ENCODE measurements around the gene PGM2.

Gene PGM2

DNA sequence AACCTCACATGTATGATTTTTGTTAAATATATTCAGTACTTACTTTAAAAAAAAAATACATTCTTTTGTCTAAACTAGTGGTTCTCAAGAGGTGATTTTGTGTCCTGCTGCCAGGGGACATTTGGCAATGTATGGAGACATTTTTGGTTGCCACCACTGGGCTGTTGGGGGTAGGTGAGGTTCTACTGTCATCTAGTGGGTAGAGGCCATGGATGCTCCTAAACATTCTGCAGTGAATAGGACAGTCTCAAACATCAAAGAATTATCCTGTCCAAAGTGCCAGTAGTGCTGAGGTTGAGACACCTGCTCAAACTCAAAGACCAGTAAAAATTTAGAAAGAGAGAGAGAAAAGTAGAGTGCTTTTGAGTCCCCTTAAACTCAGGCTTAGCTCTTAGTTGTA lies 32.9 kb upstream of the PGM2 start:
- no peak for DNase-seq (ENCODE audit: insufficient read length, low spot score)
- no peak for FAIRE-seq
- TF ChIP-seq, protein P1, sequence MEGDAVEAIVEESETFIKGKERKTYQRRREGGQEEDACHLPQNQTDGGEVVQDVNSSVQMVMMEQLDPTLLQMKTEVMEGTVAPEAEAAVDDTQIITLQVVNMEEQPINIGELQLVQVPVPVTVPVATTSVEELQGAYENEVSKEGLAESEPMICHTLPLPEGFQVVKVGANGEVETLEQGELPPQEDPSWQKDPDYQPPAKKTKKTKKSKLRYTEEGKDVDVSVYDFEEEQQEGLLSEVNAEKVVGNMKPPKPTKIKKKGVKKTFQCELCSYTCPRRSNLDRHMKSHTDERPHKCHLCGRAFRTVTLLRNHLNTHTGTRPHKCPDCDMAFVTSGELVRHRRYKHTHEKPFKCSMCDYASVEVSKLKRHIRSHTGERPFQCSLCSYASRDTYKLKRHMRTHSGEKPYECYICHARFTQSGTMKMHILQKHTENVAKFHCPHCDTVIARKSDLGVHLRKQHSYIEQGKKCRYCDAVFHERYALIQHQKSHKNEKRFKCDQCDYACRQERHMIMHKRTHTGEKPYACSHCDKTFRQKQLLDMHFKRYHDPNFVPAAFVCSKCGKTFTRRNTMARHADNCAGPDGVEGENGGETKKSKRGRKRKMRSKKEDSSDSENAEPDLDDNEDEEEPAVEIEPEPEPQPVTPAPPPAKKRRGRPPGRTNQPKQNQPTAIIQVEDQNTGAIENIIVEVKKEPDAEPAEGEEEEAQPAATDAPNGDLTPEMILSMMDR (IDR thresholded peaks at IDR 0.05; ENCODE audit: insufficient read depth, missing control alignments): peak; percentile 48

DNA sequence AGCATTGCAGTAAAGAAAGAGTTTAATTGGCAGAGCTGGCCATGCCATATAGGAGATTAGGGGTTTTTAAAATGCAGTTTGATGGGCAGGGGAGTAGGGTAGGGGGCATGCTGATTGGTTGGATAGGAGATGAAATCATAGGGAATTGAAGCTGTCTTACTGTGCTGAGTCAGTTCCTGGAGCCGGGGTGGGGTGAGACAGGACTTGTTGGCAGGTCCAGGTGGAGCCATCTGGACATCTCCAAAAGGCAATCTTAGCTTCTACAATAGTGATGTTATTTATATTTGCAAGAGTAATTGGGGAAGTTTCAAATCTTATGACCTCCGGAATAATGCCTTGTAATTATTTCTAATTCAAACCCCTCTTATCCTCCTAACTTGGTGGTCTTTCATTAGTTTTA lies 32.4 kb upstream of the PGM2 start:
- TF ChIP-seq, protein P1 (IDR thresholded peaks at IDR 0.05; ENCODE audit: insufficient read depth, missing control alignments): no peak
- DNase-seq (ENCODE audit: insufficient read length, low spot score): no peak
- no peak for FAIRE-seq

DNA sequence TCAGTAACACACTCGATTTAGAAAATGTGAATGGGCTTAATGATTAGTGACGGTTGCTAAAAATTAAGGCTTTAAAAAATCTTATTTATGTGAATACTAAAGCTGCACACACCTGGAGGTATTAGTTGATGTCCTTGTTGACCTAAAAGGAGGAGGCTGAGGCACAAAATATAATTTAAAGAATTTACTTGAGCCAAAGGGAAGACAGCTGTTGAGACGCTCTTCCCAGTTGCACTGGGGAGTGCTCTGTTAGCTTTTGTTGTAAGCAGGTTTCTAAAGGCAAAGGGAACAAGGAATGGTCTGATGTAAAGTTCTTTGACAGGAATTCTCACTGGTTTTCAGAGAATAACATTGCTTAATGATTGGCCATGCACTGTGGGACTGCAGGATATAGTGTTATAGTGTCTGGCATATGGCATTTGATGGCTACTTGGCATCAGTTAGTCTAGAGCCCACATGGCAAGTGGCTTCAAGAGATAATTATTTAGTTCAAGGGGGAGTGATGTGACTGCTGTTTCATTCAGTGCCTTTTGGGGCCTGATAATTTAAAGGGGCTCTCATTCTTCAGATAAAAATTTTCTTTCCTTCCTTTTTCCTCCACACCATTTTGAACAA lies 30.8 kb upstream of the PGM2 start:
- TF ChIP-seq, protein P1 (IDR thresholded peaks at IDR 0.05; ENCODE audit: insufficient read depth, missing control alignments): no peak
- FAIRE-seq (no peak), DNase-seq (ENCODE audit: insufficient read length, low spot score) (no peak)

DNA sequence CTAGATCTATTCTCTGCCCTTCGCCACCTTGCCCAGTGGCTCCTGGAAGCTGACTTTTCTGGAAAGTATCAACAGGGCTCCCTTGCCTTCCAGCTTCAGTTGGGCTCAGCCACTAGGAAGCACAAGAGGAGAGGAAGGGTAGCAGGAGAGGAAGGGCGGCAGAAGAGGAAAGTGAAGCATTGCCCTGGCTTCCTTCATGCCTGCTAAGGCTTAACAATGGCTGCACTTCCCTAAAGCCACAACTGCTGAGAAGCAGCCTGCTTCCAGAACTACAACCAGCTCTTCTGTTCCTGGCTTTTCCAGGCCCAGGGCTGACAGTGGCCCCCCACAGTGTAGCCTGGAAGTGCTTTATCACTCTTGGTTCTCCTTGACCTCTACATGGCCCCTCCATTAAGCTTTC lies 29.1 kb upstream of the PGM2 start:
- DNase-seq (ENCODE audit: insufficient read length, low spot score) (no peak), FAIRE-seq (no peak)
- TF ChIP-seq, protein P1 (IDR thresholded peaks at IDR 0.05; ENCODE audit: insufficient read depth, missing control alignments): no peak

DNA sequence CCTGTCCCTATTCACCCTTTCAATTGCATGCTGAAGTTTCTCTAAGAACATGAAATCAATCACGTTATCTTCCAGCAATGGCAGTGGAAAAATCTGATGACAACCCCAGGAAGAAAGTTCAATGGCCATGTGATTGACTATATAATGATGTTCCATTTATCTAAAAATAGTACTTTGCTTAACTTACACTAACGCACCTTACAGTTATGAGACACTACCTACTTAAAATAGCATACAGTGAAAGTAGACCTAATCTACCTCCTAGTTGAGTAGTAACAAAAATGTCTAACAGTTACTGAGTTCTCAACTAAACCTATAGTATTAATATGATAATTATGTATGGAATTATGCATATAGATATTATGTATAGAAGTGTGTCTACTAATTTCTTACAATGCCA lies 28.6 kb upstream of the PGM2 start:
- FAIRE-seq: no peak
- DNase-seq (ENCODE audit: insufficient read length, low spot score): no peak
- TF ChIP-seq, protein P1 (IDR thresholded peaks at IDR 0.05; ENCODE audit: insufficient read depth, missing control alignments): no peak

DNA sequence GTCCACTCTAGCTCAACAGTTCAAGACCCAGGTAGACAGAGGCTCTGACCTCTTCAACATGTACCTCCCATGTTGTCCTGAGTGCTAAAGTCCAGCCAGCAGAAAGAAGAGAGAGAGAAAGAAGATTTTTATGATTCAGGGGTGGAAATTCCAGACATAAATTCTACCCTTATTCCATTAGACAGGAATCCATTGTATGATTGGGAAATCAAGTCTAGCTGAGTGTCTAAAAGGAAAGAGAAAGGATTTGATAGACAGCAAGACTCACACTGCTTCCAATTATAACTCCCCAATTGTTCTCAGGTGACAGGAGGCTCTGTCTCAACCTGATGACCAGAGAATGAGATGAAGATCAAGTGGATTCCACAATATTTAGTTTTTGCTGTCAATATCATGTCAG lies 27.9 kb upstream of the PGM2 start:
- TF ChIP-seq, protein P1 (IDR thresholded peaks at IDR 0.05; ENCODE audit: insufficient read depth, missing control alignments): no peak
- FAIRE-seq: no peak
- DNase-seq (ENCODE audit: insufficient read length, low spot score): no peak

DNA sequence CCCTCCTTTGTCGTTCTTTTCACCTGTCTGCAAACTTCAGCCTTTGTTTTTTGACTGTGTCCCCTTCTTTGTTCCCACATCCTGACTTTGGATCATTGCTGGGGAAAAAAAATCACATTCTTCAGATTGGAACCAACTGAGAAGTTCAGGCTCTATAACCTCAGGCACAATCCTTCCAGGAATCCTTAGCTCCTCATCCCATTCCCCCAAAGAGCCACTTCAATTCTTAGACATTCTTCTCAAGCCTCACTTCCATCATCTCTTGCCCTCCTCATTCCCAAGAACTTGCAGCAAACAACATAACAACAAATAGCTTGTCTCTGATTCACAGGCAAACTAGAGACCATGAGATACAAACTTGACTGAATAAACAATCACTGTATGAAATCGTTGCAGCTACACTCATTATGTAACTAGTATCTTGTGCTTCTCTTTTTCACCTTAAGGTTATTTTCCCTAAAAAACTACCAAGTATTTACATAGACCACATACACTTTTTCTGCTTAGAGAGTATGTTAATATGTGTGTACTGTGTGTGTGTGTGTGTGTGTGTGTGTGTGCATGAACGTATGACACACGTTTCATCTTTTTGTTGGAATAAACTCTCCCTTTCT lies 26.4 kb upstream of the PGM2 start:
- DNase-seq (ENCODE audit: insufficient read length, low spot score): no peak
- TF ChIP-seq, protein P1 (IDR thresholded peaks at IDR 0.05; ENCODE audit: insufficient read depth, missing control alignments): no peak
- FAIRE-seq: no peak
